K562 (cell line): ENCODE data around the gene PLD1. TPM values are rescaled to one million over a fixed set of nuclear protein-coding genes. Genes with fewer than 3 reads are reported as not detected.

ENCODE experiments used
- ARID2 ChIP-seq: fragments of 450-650 bp; IDR thresholded peaks from 2 replicates; pipeline ENCODE4 v1.6.1; 2017; ENCODE audit warnings: antibody characterized with exemption, mild to moderate bottlenecking
- CBX5 ChIP-seq: IDR thresholded peaks from 2 replicates; pipeline ENCODE4 v1.6.1; 2014; ENCODE audit warnings: low read depth, borderline replicate concordance
- CREB1 ChIP-seq, 2 experiments: sonication (generic) in 1 of 2; formaldehyde crosslinking in 1 of 2; IDR thresholded peaks; 2 replicates each; pipeline versions ENCODE4 v1.6.1 to v1.8.0; 2012 to 2022; ENCODE audit warnings: inconsistent platforms in 1 of 2, mild to moderate bottlenecking in 1 of 2, missing genetic modification reagents in 1 of 2, moderate library complexity in 1 of 2
- DACH1 ChIP-seq: fragments of 450-650 bp; IDR thresholded peaks from 2 replicates; pipeline ENCODE4 v1.6.1; 2018; ENCODE audit not compliant: partially characterized antibody
- EGR1 ChIP-seq: fragments of 450-650 bp; conservative IDR thresholded peaks from 2 replicates; pipeline ENCODE4 v1.6.1; 2017; ENCODE audit warnings: mild to moderate bottlenecking
- ESRRB ChIP-seq: fragments of 250-450 bp; sonication (Bioruptor Pico); IDR thresholded peaks from 2 replicates; pipeline ENCODE4 v1.5.0; 2020; ENCODE audit warnings: mild to moderate bottlenecking, moderate library complexity, borderline replicate concordance
- FOXJ3 ChIP-seq: sonication (generic); formaldehyde crosslinking; IDR thresholded peaks from 2 replicates; pipeline ENCODE4 v1.4.0; 2020; ENCODE audit warnings: mild to moderate bottlenecking, missing genetic modification reagents
- HDAC8 ChIP-seq: fragments of 450-650 bp; IDR thresholded peaks from 2 replicates; pipeline ENCODE4 v1.6.1; 2016; ENCODE audit warnings: mild to moderate bottlenecking, missing genetic modification characterization, moderate library complexity, missing compliant biosample characterization
- MCM3 ChIP-seq: fragments of 450-650 bp; IDR thresholded peaks from 2 replicates; pipeline ENCODE4 v1.6.1; 2016
- NBN ChIP-seq: fragments of 450-650 bp; IDR thresholded peaks from 2 replicates; pipeline ENCODE4 v1.6.1; 2016; ENCODE audit warnings: low read depth, mild to moderate bottlenecking
- NR4A1 ChIP-seq, 2 experiments: fragments of 250-450 bp in 1 of 2; fragments of 450-650 bp in 1 of 2; sonication (Bioruptor Pico) in 1 of 2; IDR thresholded peaks; 2 replicates each; pipeline versions ENCODE4 v1.4.0 to v1.6.1; 2016 to 2020; ENCODE audit warnings: mild to moderate bottlenecking in 2 of 2, missing compliant biosample characterization in 1 of 2, missing genetic modification characterization in 1 of 2, moderate library complexity in 1 of 2
- POLR2G ChIP-seq: fragments of 200-400 bp; formaldehyde crosslinking; IDR thresholded peaks from 2 replicates; pipeline ENCODE4 v1.6.1; 2017; ENCODE audit warnings: low read depth, mild to moderate bottlenecking, antibody characterized with exemption, low read length, moderate library complexity
- PURB ChIP-seq: sonication (generic); formaldehyde crosslinking; IDR thresholded peaks from 2 replicates; pipeline ENCODE4 v1.9.0; 2021; ENCODE audit warnings: low read depth, mild to moderate bottlenecking, missing genetic modification reagents
- SPI1 ChIP-seq: IDR thresholded peaks from 2 replicates; pipeline ENCODE4 v1.6.1; 2011; ENCODE audit warnings: low read depth, low read length, control low read depth, borderline replicate concordance
- U2AF2 ChIP-seq: fragments of 200-400 bp; formaldehyde crosslinking; optimal IDR thresholded peaks from 2 replicates; pipeline ENCODE3; 2017; ENCODE audit warnings: low read depth, mild to moderate bottlenecking, low read length
- XRCC5 ChIP-seq: fragments of 200-400 bp; formaldehyde crosslinking; IDR thresholded peaks from 2 replicates; pipeline ENCODE4 v1.6.1; 2017; ENCODE audit warnings: low read depth, mild to moderate bottlenecking, low read length
- ZNF124 ChIP-seq: sonication (generic); formaldehyde crosslinking; IDR thresholded peaks from 2 replicates; pipeline ENCODE4 v1.8.1; 2022; ENCODE audit warnings: missing genetic modification reagents
- ZNF384 ChIP-seq: IDR thresholded peaks from 2 replicates; pipeline ENCODE4 v1.6.1; 2012; ENCODE audit warnings: low read depth, low read length, improper control_type of control experiment
- polyA plus RNA-seq, 8 experiments: library from polyadenylated mRNA; depleted of rRNA in 4 of 8; stranded (reverse) in 5 of 8; unstranded in 3 of 8; fragments of >200 nt; fragmentation: Nextera tagmentation in 2 of 8; fragmentation: Illumina TruSeq in 1 of 8; extraction: Ambion mirVana in 2 of 8; extraction: Trizol in 1 of 8; gene quantifications; 2 replicates each; pipeline versions ENCODE4 v1.2.1 to v1.2.3, GENCODE V29; 2011 to 2014; ENCODE audit warnings: inconsistent platforms in 1 of 8, missing spikeins in 1 of 8
- total RNA-seq, 7 experiments: library from RNA; depleted of rRNA in 6 of 7; stranded (reverse); fragments of >200 nt in 6 of 7; fragmentation: Illumina TruSeq in 2 of 7; extraction: Trizol in 2 of 7; gene quantifications; 2 replicates each; pipeline versions ENCODE4 v1.2.1 to v1.2.3, GENCODE V29; 2011 to 2021; ENCODE audit warnings: low replicate concordance in 1 of 7
- TF ChIP-seq, protein P1 (sequence below): fragments of 450-650 bp; formaldehyde crosslinking; conservative IDR thresholded peaks from 2 replicates; pipeline ENCODE4 v1.4.0; 2022; ENCODE audit warnings: mild to moderate bottlenecking, missing genetic modification characterization
- TF ChIP-seq, protein P2 (sequence below), 2 experiments: fragments of 450-650 bp; formaldehyde crosslinking in 1 of 2; IDR thresholded peaks; 2 replicates each; pipeline versions ENCODE4 v1.4.0 to v1.6.1; 2014 to 2020; ENCODE audit warnings: mild to moderate bottlenecking in 2 of 2, borderline replicate concordance in 1 of 2, low read depth in 1 of 2

PLD1 gene
- total and polyA plus RNA-seq, 9 of the 15 experiments (the other 6 are each of a cell fraction or from before 2014, with no cell fraction given): 8.4 to 26.1 (median 18.6) TPM

DNA sequence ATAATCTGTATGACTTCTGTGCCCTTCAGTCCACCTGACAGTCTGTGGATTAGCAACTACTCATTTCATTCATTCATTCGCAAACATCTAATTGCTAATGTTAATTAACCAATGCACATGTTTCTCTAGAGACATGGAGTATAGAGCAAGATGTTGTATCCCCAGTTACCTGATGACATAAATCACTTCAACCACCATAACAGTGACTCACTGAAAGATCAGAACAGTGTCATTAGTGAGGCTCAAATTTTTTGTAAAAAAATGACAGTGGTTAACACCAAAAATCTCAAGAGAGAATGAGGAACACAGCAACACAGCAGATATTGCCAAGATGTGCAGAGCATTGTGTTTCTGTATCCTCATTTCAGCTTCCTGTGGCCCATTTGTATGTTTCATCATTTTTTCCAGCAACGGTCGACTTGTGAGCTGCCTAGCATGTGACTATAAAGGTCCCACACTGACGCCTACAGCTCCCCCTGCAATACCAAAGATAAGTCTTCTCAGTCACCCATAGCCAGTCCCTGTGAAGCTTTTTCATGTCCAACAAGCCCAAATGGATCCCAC lies 3.7 kb upstream of the PLD1 start (continued):
- TF ChIP-seq, protein P1, sequence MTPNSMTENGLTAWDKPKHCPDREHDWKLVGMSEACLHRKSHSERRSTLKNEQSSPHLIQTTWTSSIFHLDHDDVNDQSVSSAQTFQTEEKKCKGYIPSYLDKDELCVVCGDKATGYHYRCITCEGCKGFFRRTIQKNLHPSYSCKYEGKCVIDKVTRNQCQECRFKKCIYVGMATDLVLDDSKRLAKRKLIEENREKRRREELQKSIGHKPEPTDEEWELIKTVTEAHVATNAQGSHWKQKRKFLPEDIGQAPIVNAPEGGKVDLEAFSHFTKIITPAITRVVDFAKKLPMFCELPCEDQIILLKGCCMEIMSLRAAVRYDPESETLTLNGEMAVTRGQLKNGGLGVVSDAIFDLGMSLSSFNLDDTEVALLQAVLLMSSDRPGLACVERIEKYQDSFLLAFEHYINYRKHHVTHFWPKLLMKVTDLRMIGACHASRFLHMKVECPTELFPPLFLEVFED (CRISPR knock-in tag): no peak
- TF ChIP-seq NR4A1 (CRISPR knock-in tag; IDR thresholded peaks at IDR 0.05): no peak
- peak; percentile 65; the same call in 1 of the 2 replicates for TF ChIP-seq NR4A1 (tag; IDR thresholded peaks at IDR 0.05)
- TF ChIP-seq CBX5: no peak
- TF ChIP-seq U2AF2: no peak
- no peak for TF ChIP-seq ARID2
- TF ChIP-seq, protein P2, sequence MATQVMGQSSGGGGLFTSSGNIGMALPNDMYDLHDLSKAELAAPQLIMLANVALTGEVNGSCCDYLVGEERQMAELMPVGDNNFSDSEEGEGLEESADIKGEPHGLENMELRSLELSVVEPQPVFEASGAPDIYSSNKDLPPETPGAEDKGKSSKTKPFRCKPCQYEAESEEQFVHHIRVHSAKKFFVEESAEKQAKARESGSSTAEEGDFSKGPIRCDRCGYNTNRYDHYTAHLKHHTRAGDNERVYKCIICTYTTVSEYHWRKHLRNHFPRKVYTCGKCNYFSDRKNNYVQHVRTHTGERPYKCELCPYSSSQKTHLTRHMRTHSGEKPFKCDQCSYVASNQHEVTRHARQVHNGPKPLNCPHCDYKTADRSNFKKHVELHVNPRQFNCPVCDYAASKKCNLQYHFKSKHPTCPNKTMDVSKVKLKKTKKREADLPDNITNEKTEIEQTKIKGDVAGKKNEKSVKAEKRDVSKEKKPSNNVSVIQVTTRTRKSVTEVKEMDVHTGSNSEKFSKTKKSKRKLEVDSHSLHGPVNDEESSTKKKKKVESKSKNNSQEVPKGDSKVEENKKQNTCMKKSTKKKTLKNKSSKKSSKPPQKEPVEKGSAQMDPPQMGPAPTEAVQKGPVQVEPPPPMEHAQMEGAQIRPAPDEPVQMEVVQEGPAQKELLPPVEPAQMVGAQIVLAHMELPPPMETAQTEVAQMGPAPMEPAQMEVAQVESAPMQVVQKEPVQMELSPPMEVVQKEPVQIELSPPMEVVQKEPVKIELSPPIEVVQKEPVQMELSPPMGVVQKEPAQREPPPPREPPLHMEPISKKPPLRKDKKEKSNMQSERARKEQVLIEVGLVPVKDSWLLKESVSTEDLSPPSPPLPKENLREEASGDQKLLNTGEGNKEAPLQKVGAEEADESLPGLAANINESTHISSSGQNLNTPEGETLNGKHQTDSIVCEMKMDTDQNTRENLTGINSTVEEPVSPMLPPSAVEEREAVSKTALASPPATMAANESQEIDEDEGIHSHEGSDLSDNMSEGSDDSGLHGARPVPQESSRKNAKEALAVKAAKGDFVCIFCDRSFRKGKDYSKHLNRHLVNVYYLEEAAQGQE (IDR thresholded peaks at IDR 0.05; ENCODE audit: borderline replicate concordance): peak; percentile 32; the same call in 1 of the 2 replicates
- TF ChIP-seq, protein P2 (CRISPR knock-in tag; IDR thresholded peaks at IDR 0.05; ENCODE audit: low read depth): no peak
- TF ChIP-seq FOXJ3: no peak
- TF ChIP-seq PURB (CRISPR knock-in tag): no peak
- no peak for TF ChIP-seq POLR2G
- no peak for TF ChIP-seq MCM3
- TF ChIP-seq HDAC8 (tag): 0 out of 2 replicates have a peak, but pooled peaks have one; percentile 41
- TF ChIP-seq XRCC5: no peak
- TF ChIP-seq SPI1: no peak
- TF ChIP-seq ESRRB (CRISPR knock-in tag): no peak
- TF ChIP-seq ZNF384: peak; percentile 49; the same call in 1 of the 2 replicates
- TF ChIP-seq EGR1: peak; percentile 76
- TF ChIP-seq NBN: peak; percentile 66
- TF ChIP-seq CREB1 (IDR thresholded peaks at IDR 0.05): 0 out of 2 replicates have a peak, but pooled peaks have one; percentile 17
- TF ChIP-seq CREB1 (CRISPR knock-in tag; IDR thresholded peaks at IDR 0.05): no peak; the same call in 1 of the 2 replicates
- no peak for TF ChIP-seq ZNF124
- no peak for TF ChIP-seq DACH1
